HFFc6 (cell line): ENCODE results near the gene MYMX. TPM values are rescaled to one million over a fixed set of nuclear protein-coding genes. Genes with fewer than 3 reads are reported as not detected.
"Not testable (repeated sequence)": the region's sequence is repeated elsewhere in the genome, so short reads cannot be mapped to it uniquely, and the experiment has no call there.

Source experiments
- DNase-seq: peaks from one replicate; pipeline ENCODE4 v3.0.0-alpha.2; 2018
- H3K27ac Mint-ChIP-seq: 2 replicates; pipeline ENCODE4 v1.8.0; 2020; ENCODE audit warnings: mild to moderate bottlenecking, mixed read lengths
- H3K27me3 Mint-ChIP-seq: 2 replicates; pipeline ENCODE4 v1.8.0; 2021; ENCODE audit warnings: mild to moderate bottlenecking, moderate library complexity, mixed read lengths; ENCODE audit not compliant: insufficient read depth
- H3K36me3 Mint-ChIP-seq: 2 replicates; pipeline ENCODE4 v1.8.0; 2021; ENCODE audit warnings: low read depth, mixed read lengths
- H3K4me1 Mint-ChIP-seq: 2 replicates; pipeline ENCODE4 v1.8.0; 2020; ENCODE audit warnings: low read depth, mixed read lengths
- H3K4me3 Mint-ChIP-seq: 2 replicates; pipeline ENCODE4 v1.8.0; 2020; ENCODE audit warnings: mild to moderate bottlenecking, moderate library complexity, mixed read lengths
- H3K9me3 Mint-ChIP-seq: 2 replicates; pipeline ENCODE4 v1.8.0; 2020; ENCODE audit warnings: mild to moderate bottlenecking, mixed read lengths
- total RNA-seq, 6 experiments: library from RNA; stranded (reverse); fragmentation: NEBNext Ultra II Directional; extraction: Animal tissue kit (Norgen Biotek cat#: 25700); gene quantifications; 2 replicates in 1 of 6; 3 replicates in 5 of 6; pipeline ENCODE4 v1.2.3, GENCODE V29; 2021
- TF ChIP-seq, protein P1 (sequence below): fragments of 200-600 bp; sonication (generic); IDR thresholded peaks from 2 replicates; pipeline ENCODE4 v1.5.0; 2021; ENCODE audit warnings: antibody characterized with exemption, mild to moderate bottlenecking

MYMX gene
- total RNA-seq, 6 experiments from 2014 or later, result not detected

DNA sequence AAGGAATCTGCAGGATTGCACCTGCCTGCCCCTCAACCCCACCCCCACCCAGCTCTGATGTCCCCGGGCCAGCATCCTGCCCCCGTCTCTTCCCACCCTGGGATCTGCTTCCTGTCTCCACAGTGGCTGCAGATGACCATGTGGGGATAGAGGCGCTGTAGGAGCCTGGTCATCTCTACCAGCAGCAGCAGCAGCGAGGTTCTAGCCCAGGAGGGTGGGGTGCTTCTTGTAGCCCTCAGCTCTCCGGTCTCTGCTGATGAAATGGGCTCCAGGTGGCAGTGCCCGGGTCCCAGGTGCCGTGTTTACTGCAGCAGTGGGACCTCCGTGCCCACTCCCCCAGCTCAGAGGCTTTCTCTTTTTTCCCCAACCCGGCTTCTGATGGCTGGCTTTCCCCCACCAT is 32.9 kb upstream of the MYMX start:
- Mint-ChIP-seq H3K4me3 (no peak overlapping the region), H3K9me3 (no peaks in the 10 kb centered on the region), H3K27ac (no peak overlapping the region), H3K4me1 (peaks cover 13% of the 10 kb centered on the region), H3K27me3 (peaks cover 17% of the 10 kb centered on the region), H3K36me3 (no peaks in the 10 kb centered on the region)
- DNase-seq, result no peak
- TF ChIP-seq, protein P1, sequence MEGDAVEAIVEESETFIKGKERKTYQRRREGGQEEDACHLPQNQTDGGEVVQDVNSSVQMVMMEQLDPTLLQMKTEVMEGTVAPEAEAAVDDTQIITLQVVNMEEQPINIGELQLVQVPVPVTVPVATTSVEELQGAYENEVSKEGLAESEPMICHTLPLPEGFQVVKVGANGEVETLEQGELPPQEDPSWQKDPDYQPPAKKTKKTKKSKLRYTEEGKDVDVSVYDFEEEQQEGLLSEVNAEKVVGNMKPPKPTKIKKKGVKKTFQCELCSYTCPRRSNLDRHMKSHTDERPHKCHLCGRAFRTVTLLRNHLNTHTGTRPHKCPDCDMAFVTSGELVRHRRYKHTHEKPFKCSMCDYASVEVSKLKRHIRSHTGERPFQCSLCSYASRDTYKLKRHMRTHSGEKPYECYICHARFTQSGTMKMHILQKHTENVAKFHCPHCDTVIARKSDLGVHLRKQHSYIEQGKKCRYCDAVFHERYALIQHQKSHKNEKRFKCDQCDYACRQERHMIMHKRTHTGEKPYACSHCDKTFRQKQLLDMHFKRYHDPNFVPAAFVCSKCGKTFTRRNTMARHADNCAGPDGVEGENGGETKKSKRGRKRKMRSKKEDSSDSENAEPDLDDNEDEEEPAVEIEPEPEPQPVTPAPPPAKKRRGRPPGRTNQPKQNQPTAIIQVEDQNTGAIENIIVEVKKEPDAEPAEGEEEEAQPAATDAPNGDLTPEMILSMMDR, result no peak

GRCh38 chr6:44185356-44185755 is 31.4 kb upstream of the MYMX start:
- peaks cover 25% of the 10 kb centered on the region for H3K27me3 Mint-ChIP-seq
- H3K36me3 Mint-ChIP-seq, H3K9me3 Mint-ChIP-seq, H3K4me1 Mint-ChIP-seq, H3K27ac Mint-ChIP-seq, H3K4me3 Mint-ChIP-seq, DNase-seq: not testable (repeated sequence)

- Mint-ChIP-seq H3K36me3 (no peaks in the 10 kb centered on the region), H3K9me3 (no peaks in the 10 kb centered on the region), H3K4me3 (no peak overlapping the region), H3K4me1 (no peaks in the 10 kb centered on the region), H3K27ac (no peak overlapping the region), H3K27me3 (peaks cover 25% of the 10 kb centered on the region)
- TF ChIP-seq, protein P1, result no peak
- DNase-seq, result no peak
Observed at GRCh38 chr6:44185953-44186634, 30.6 kb upstream of the MYMX start.

GRCh38 chr6:44186635-44187025 is 30.1 kb upstream of the MYMX start:
- TF ChIP-seq, protein P1, result no peak
- Mint-ChIP-seq H3K27ac (no peak overlapping the region), H3K9me3 (no peaks in the 10 kb centered on the region), H3K4me3 (no peak overlapping the region), H3K27me3 (peaks cover 25% of the 10 kb centered on the region), H3K36me3 (no peaks in the 10 kb centered on the region), H3K4me1 (no peaks in the 10 kb centered on the region)
- DNase-seq, result no peak

GRCh38 chr6:44188819-44189218 is 27.9 kb upstream of the MYMX start:
- Mint-ChIP-seq H3K27me3 (peaks cover 36% of the 10 kb centered on the region), H3K9me3 (no peaks in the 10 kb centered on the region), H3K36me3 (no peaks in the 10 kb centered on the region), H3K4me3 (no peak overlapping the region), H3K27ac (no peak overlapping the region), H3K4me1 (no peaks in the 10 kb centered on the region; the same call in 1 of the 2 replicates)
- DNase-seq, result no peak
- TF ChIP-seq, protein P1, result no peak

GRCh38 chr6:44189257-44189656 is 27.5 kb upstream of the MYMX start:
- DNase-seq, result no peak
- Mint-ChIP-seq H3K27me3 (peaks cover 36% of the 10 kb centered on the region), H3K4me3 (no peak overlapping the region), H3K27ac (no peak overlapping the region), H3K36me3 (no peaks in the 10 kb centered on the region), H3K9me3 (no peaks in the 10 kb centered on the region), H3K4me1 (no peaks in the 10 kb centered on the region; the same call in 1 of the 2 replicates)
- TF ChIP-seq, protein P1, result no peak
